C4-2B (cell line): ENCODE measurements around the gene TCL1A.

Experiments
- CTCF ChIP-seq: fragments of 450-650 bp; conservative IDR thresholded peaks from 2 replicates; pipeline ENCODE4 v1.5.1; 2017; ENCODE audit warnings: mild to moderate bottlenecking
- ZFX ChIP-seq: fragments of 450-650 bp; IDR thresholded peaks from 2 replicates; pipeline ENCODE4 v1.6.1; 2017

- TF ChIP-seq CTCF (no peak), ZFX (no peak)
These were observed 45.6 kb downstream of the TCL1A start for GRCh38 chr14:95668235-95668772.
